H1 (cell line): Measurements from ENCODE around the gene ISLR2. TPM values are rescaled to one million over a fixed set of nuclear protein-coding genes. Genes with fewer than 3 reads are reported as not detected.
A peak's percentile ranks its signal among the peaks of the same experiment; 100 is the strongest.

Source experiments
- CTCF ChIA-PET: fragments of 300-600 bp; sonication (Branson Sonifier 250); formaldehyde crosslinking; loops from one replicate; lab custom pipeline; 2021; ENCODE audit not compliant: partially characterized antibody; lab: Charles Lee
- POLR2A ChIA-PET: fragments of 300-600 bp; sonication (Branson Sonifier 250); formaldehyde crosslinking; loops from one replicate; lab custom pipeline; 2021; ENCODE audit warnings: inconsistent platforms; ENCODE audit not compliant: partially characterized antibody; lab: Charles Lee
- DNase-seq, 2 experiments: peaks; one replicate each; pipeline versions ENCODE4 v3.0.0 to v3.0.0-alpha.2; 2010 to 2022; ENCODE audit warnings: low spot score in 2 of 2, low read depth in 1 of 2, mixed read lengths in 1 of 2
- FAIRE-seq: peaks from 2 replicates; lab custom pipeline; 2011; peaks lifted over from hg19 to GRCh38; lab: Jason Lieb, UNC
- H2AFZ ChIP-seq: 2 replicates; pipeline ENCODE4 v1.8.1; 2012; ENCODE audit warnings: low read length, inconsistent platforms
- H2AK5ac ChIP-seq: 2 replicates; pipeline ENCODE4 v1.6.1; 2013; ENCODE audit warnings: low read depth, low read length
- H2BK120ac ChIP-seq: replicated peaks from 2 replicates; pipeline ENCODE3; 2013; ENCODE audit warnings: low read depth, low read length, inconsistent platforms
- H2BK12ac ChIP-seq: 2 replicates; pipeline ENCODE4 v1.6.1; 2013; ENCODE audit warnings: low read depth, low read length
- H2BK15ac ChIP-seq: 2 replicates; pipeline ENCODE4 v1.6.1; 2013; ENCODE audit warnings: low read length
- H2BK20ac ChIP-seq: 2 replicates; pipeline ENCODE4 v1.6.1; 2013; ENCODE audit warnings: low read length
- H2BK5ac ChIP-seq: 2 replicates; pipeline ENCODE4 v1.6.1; 2013; ENCODE audit warnings: low read depth, low read length
- H3K14ac ChIP-seq: 2 replicates; pipeline ENCODE4 v1.6.1; 2013; ENCODE audit warnings: inconsistent platforms; ENCODE audit not compliant: insufficient read length
- H3K18ac ChIP-seq: 2 replicates; pipeline ENCODE4 v1.6.1; 2013; ENCODE audit warnings: low read length; ENCODE audit errors: extremely low read depth
- H3K23ac ChIP-seq: 2 replicates; pipeline ENCODE4 v1.6.1; 2013; ENCODE audit warnings: inconsistent platforms; ENCODE audit not compliant: insufficient read length
- H3K23me2 ChIP-seq: 2 replicates; pipeline ENCODE4 v1.6.1; 2013; ENCODE audit warnings: low read depth, low read length
- H3K27ac ChIP-seq: 2 replicates; pipeline ENCODE4 v1.6.1; 2011; ENCODE audit warnings: low read depth, low read length, inconsistent platforms
- H3K27me3 ChIP-seq, 4 experiments: replicated peaks in 1 of 4; 1 replicate in 1 of 4; 2 replicates in 3 of 4; pipeline versions ENCODE4 v1.6.1 to v1.8.1; 2011 to 2013; ENCODE audit warnings: low read length in 3 of 4, mild to moderate bottlenecking in 3 of 4, inconsistent platforms in 2 of 4, mixed read lengths in 2 of 4, moderate library complexity in 1 of 4; ENCODE audit not compliant: control insufficient read depth in 3 of 4, insufficient read depth in 3 of 4; ENCODE audit errors: extremely low read depth in 1 of 4
- H3K36me3 ChIP-seq, 4 experiments: 2 replicates each; pipeline versions ENCODE4 v1.6.1 to v1.8.1; 2011 to 2013; ENCODE audit warnings: mild to moderate bottlenecking in 4 of 4, low read length in 3 of 4, moderate library complexity in 2 of 4, control low read depth in 1 of 4, inconsistent platforms in 1 of 4; ENCODE audit not compliant: insufficient read depth in 4 of 4, control insufficient read depth in 2 of 4
- H3K4ac ChIP-seq: replicated peaks from 2 replicates; pipeline ENCODE3; 2013; ENCODE audit warnings: low read length, low read depth, mixed read lengths, inconsistent platforms; ENCODE audit not compliant: insufficient read length
- H3K4me1 ChIP-seq, 4 experiments: replicated peaks in 1 of 4; 1 replicate in 1 of 4; 2 replicates in 3 of 4; pipeline versions ENCODE4 v1.6.1 to v1.8.1; 2011 to 2013; ENCODE audit warnings: low read length in 3 of 4, inconsistent platforms in 2 of 4, mixed read lengths in 1 of 4; ENCODE audit not compliant: insufficient read depth in 4 of 4, control insufficient read depth in 3 of 4
- H3K4me2 ChIP-seq, 2 experiments: 2 replicates each; pipeline versions ENCODE4 v1.6.1 to v1.8.1; 2011 to 2013; ENCODE audit warnings: low read depth in 2 of 2, low read length in 2 of 2, control low read depth in 1 of 2, inconsistent platforms in 1 of 2, mild to moderate bottlenecking in 1 of 2; ENCODE audit not compliant: insufficient read depth in 1 of 2
- H3K4me3 ChIP-seq, 4 experiments: fragments of 200-600, 300-600 bp in 1 of 4; sonication (generic), shearing (Covaris generic), sonication (Bioruptor Twin) in 1 of 4; 2 replicates each; pipeline versions ENCODE4 v1.5.1 to v1.8.1; 2011 to 2016; ENCODE audit warnings: low read length in 4 of 4, low read depth in 3 of 4, control low read depth in 2 of 4, inconsistent platforms in 2 of 4, mild to moderate bottlenecking in 2 of 4, mixed read lengths in 1 of 4, moderate library complexity in 1 of 4; ENCODE audit not compliant: insufficient read depth in 2 of 4; ENCODE audit errors: extremely low read depth in 1 of 4
- H3K56ac ChIP-seq: replicated peaks from 2 replicates; pipeline ENCODE3; 2013; ENCODE audit warnings: low read depth, mild to moderate bottlenecking, mixed read lengths, low read length, inconsistent platforms; ENCODE audit not compliant: insufficient read length
- H3K79me1 ChIP-seq: 2 replicates; pipeline ENCODE4 v1.6.1; 2013; ENCODE audit warnings: low read depth, low read length, control low read depth
- H3K79me2 ChIP-seq, 2 experiments: 2 replicates each; pipeline versions ENCODE4 v1.6.1 to v1.8.1; 2012 to 2013; ENCODE audit warnings: low read length in 2 of 2, mild to moderate bottlenecking in 2 of 2, inconsistent platforms in 1 of 2; ENCODE audit not compliant: insufficient read depth in 2 of 2, control insufficient read depth in 1 of 2
- H3K9ac ChIP-seq, 4 experiments: replicated peaks in 1 of 4; 1 replicate in 1 of 4; 2 replicates in 3 of 4; pipeline versions ENCODE4 v1.6.1 to v1.8.1; 2011 to 2013; ENCODE audit warnings: low read depth in 3 of 4, low read length in 3 of 4, control low read depth in 2 of 4, mild to moderate bottlenecking in 2 of 4, moderate library complexity in 2 of 4, inconsistent platforms in 1 of 4; ENCODE audit errors: extremely low read depth in 1 of 4
- H3K9me3 ChIP-seq, 2 experiments: 2 replicates each; pipeline versions ENCODE4 v1.6.1 to v1.8.1; 2012 to 2013; ENCODE audit warnings: mild to moderate bottlenecking in 2 of 2, moderate library complexity in 2 of 2, control low read depth in 1 of 2, inconsistent platforms in 1 of 2, low read depth in 1 of 2, low read length in 1 of 2, mixed read lengths in 1 of 2; ENCODE audit not compliant: insufficient read depth in 2 of 2
- H4K20me1 ChIP-seq, 2 experiments: replicated peaks in 1 of 2; 2 replicates each; pipeline versions ENCODE3 to v1.8.1; 2011 to 2013; ENCODE audit warnings: inconsistent platforms in 2 of 2, low read length in 2 of 2, mild to moderate bottlenecking in 1 of 2; ENCODE audit not compliant: insufficient read depth in 2 of 2, control insufficient read depth in 1 of 2
- H4K5ac ChIP-seq: 2 replicates; pipeline ENCODE4 v1.6.1; 2013; ENCODE audit warnings: low read length, low read depth, mixed read lengths, inconsistent platforms; ENCODE audit not compliant: insufficient read length
- H4K8ac ChIP-seq: 2 replicates; pipeline ENCODE4 v1.8.0; 2013; ENCODE audit warnings: mild to moderate bottlenecking, moderate library complexity, low read length, inconsistent platforms; ENCODE audit not compliant: insufficient read depth; ENCODE audit errors: extremely low read depth
- H4K91ac ChIP-seq: replicated peaks from 2 replicates; pipeline ENCODE3; 2013; ENCODE audit warnings: low read length, mixed read lengths, inconsistent platforms; ENCODE audit not compliant: insufficient read length
- BRCA1 ChIP-seq: IDR thresholded peaks from 2 replicates; pipeline ENCODE4 v1.6.1; 2012; ENCODE audit warnings: low read depth, low read length, improper control_type of control experiment
- SP1 ChIP-seq: IDR thresholded peaks from 2 replicates; pipeline ENCODE4 v1.6.1; 2011; ENCODE audit warnings: low read depth, low read length
- WGBS, 2 experiments: shearing (Covaris generic) in 1 of 2; methylation state at CpG; one replicate each; pipeline versions ENCODE4 v1.1.6 to v1.1.7; 2013 to 2015; ENCODE audit warnings: low lambda C conversion rate in 2 of 2, mixed read lengths in 2 of 2, inconsistent platforms in 1 of 2, low coverage in 1 of 2, missing lambda C conversion rate in 1 of 2; ENCODE audit not compliant: insufficient replicate concordance in 2 of 2, insufficient coverage in 1 of 2, insufficient read length in 1 of 2; ENCODE audit errors: extremely low coverage in 1 of 2, missing lambda C conversion rate in 1 of 2; 5-methylcytosine and 5-hydroxymethylcytosine counted together
- polyA plus RNA-seq, 7 experiments: library from polyadenylated mRNA; depleted of rRNA in 3 of 7; stranded (reverse) in 5 of 7; unstranded in 2 of 7; fragments of >200 nt in 5 of 7; fragments of 200-250 nt in 2 of 7; gene quantifications; 1 replicate in 5 of 7; 2 replicates in 1 of 7; 4 replicates in 1 of 7; pipeline versions ENCODE4 v1.2.1 to v1.2.3, GENCODE V29; 2011 to 2013; ENCODE audit warnings: missing spikeins in 2 of 7, mixed read lengths in 2 of 7
- total RNA-seq: library from RNA; stranded (reverse); fragmentation: NEBNext Ultra II Directional; extraction: Animal tissue kit (Norgen Biotek cat#: 25700); gene quantifications from 2 replicates; pipeline ENCODE4 v1.2.1, GENCODE V29; 2021

Gene ISLR2
- total and polyA plus RNA-seq, 2 of the 8 experiments (the other 6 are each of a cell fraction or from before 2014, with no cell fraction given) = 0.47 to 0.58 TPM

DNA sequence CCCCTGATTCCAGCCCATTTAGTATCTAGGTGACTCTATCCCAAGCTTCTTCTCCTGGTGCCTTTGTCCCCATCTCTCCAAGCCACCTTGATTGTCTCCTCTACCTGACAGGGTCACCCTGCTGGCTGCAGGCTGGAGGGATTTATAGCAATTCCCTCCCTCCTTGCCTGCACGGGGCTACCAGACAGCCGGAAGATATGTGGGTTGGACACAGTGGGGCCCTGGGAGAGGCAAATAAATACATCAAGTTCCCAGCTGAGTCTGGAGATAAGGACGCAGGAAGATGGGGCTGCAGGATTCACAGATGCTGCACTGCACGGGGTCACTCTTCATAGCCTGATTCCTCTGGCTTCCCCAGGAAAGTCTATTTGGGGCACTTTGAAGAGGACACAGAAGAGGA lies 9.3 kb upstream of the ISLR2 start:
- CTCF ChIA-PET = interaction anchor here (0.7 to 1.9 kb wide), 12 partner anchors 13 to 230 kb away, joined by 3 to 10 read pairs (median 5); no protein-coding TSS in a partner anchor

More for the DNA sequence above, 9.3 kb upstream of the ISLR2 start:
- Histone ChIP-seq H3K18ac (no peak overlapping the region), H4K20me1 (no peaks in the 10 kb centered on the region), H3K4me2 (no peak overlapping the region), H3K4ac (no peak overlapping the region), H3K14ac (no peak overlapping the region), H2BK120ac (no peak overlapping the region), H3K79me1 (no peaks in the 10 kb centered on the region), H3K4me3 (no peak overlapping the region), H4K5ac (no peak overlapping the region), H2AK5ac (peak overlapping the region; percentile 6; the same call in 1 of the 2 replicates), H2BK12ac (peak overlapping the region; percentile 68; the same call in 1 of the 2 replicates), H2AFZ (no peak overlapping the region), H3K9me3 (no peaks in the 10 kb centered on the region), H3K23me2 (no peaks in the 10 kb centered on the region; the same call in 1 of the 2 replicates), H3K4me1 (peaks cover 0 to 14% (median 11%) of the 10 kb centered on the region in 4 experiments; a peak in 6 of 7 replicates), H3K27me3 (peaks cover 0 to 5% (median 1%) of the 10 kb centered on the region in 4 experiments; a peak in 2 of 7 replicates), H2BK20ac (peak overlapping the region; percentile 18; the same call in 1 of the 2 replicates), H3K79me2 (no peaks in the 10 kb centered on the region), H3K56ac (no peak overlapping the region), H4K8ac (no peak overlapping the region), H4K91ac (no peak overlapping the region), H3K36me3 (no peaks in the 10 kb centered on the region), H3K9ac (no peak overlapping the region), H2BK15ac (no peak overlapping the region), H2BK5ac (no peak overlapping the region), H3K23ac (no peak overlapping the region), H3K27ac (no peak overlapping the region)
- TF ChIP-seq SP1 (no peak), BRCA1 (no peak)
- DNase-seq = no peak
- no peak for FAIRE-seq
- 71% methylated on average over 4 of the region's 4 CpGs; no CpG with 5 or more reads in 1 of the 2 experiments for WGBS, 2 experiments
- POLR2A ChIA-PET = interaction anchor here (0.9 to 1.3 kb wide), 2 partner anchors 8 to 101 kb away, joined by 3 read pairs; no protein-coding TSS in a partner anchor
